ENCODE results near the gene SHROOM3. TPM values are rescaled to one million over a fixed set of nuclear protein-coding genes. Genes with fewer than 3 reads are reported as not detected.

Gene SHROOM3
- total and polyA plus RNA-seq, 2 experiments from 2014 or later = 11.3 to 73.5 TPM

- Mint-ChIP-seq H3K27me3 (ENCODE audit: insufficient read depth, low read depth, poor library complexity) (peaks cover 2% of the 10 kb centered on the region), H3K27ac (no peak overlapping the region; the same call in 1 of the 2 replicates)
Measured at GRCh38 chr4:76535603-76536372, 100.8 kb downstream of the SHROOM3 start.

More at GRCh38 chr4:76535603-76536372, 100.8 kb downstream of the SHROOM3 start:
- ATAC-seq (no peak), DNase-seq (ENCODE audit: low spot score) (no peak)
- Histone ChIP-seq H3K27ac (ENCODE audit: low read depth) (no peak overlapping the region), H3K27me3 (ENCODE audit: insufficient read depth) (no peaks in the 10 kb centered on the region), H3F3A (replicated peaks; ENCODE audit: low read depth) (no peaks in the 10 kb centered on the region), H3K4me1 (ENCODE audit: insufficient read depth) (peaks cover 9% of the 10 kb centered on the region; the same call in 1 of the 2 replicates), H3K4me2 (no peak overlapping the region), H3K79me2 (replicated peaks; ENCODE audit: insufficient read depth) (no peaks in the 10 kb centered on the region), H4K20me1 (replicated peaks; ENCODE audit: insufficient read depth) (no peaks in the 10 kb centered on the region), H3K9me2 (ENCODE audit: insufficient read depth) (0 out of 2 replicates have a peak, but pooled peaks cover 8% of the 10 kb centered on the region), H3K4me3 (no peak overlapping the region), H3K36me3 (ENCODE audit: insufficient read depth) (no peaks in the 10 kb centered on the region), H2AFZ (no peak overlapping the region)
- Mint-ChIP-seq H3K4me1 (peaks cover 19% of the 10 kb centered on the region; the same call in 2 of the 3 replicates), H3K4me3 (no peak overlapping the region), H3K36me3 (ENCODE audit: low read depth) (no peaks in the 10 kb centered on the region), H3K9me3 (no peaks in the 10 kb centered on the region)
- TF ChIP-seq STAT1 (IDR thresholded peaks at IDR 0.05; ENCODE audit: unreplicated experiment) (no peak), REST (IDR thresholded peaks at IDR 0.05; ENCODE audit: unreplicated experiment) (no peak), JUNB (IDR thresholded peaks at IDR 0.05; ENCODE audit: unreplicated experiment) (no peak), CTCF (conservative IDR thresholded peaks at IDR 0.05; ENCODE audit: low read depth in 2 of 2) (no peak), EZH2phosphoT487 (IDR thresholded peaks at IDR 0.05; ENCODE audit: unreplicated experiment) (no peak), EZH2 (IDR thresholded peaks at IDR 0.05; ENCODE audit: low read depth, unreplicated experiment) (no peak), ETS1 (IDR thresholded peaks at IDR 0.05) (no peak), ZNF114 (CRISPR knock-in tag; IDR thresholded peaks at IDR 0.05) (no peak), ZNF462 (CRISPR knock-in tag; IDR thresholded peaks at IDR 0.05) (no peak), POLR2AphosphoS5 (IDR thresholded peaks at IDR 0.05; ENCODE audit: low read depth) (no peak), CREB1 (CRISPR knock-in tag; IDR thresholded peaks at IDR 0.05; ENCODE audit: low read depth) (no peak)

Data from GM23338 (cell line).